Gastroesophageal sphincter (tissue), 3 donors: ENCODE data around the gene NR6A1.

Experiments
- CTCF ChIP-seq, 4 experiments: fragments of 200-600 bp in 2 of 4; fragments of 450-650 bp in 2 of 4; sonication (generic) in 1 of 4; IDR thresholded peaks; one replicate each; pipeline ENCODE4 v1.5.1; 2017 to 2019; ENCODE audit warnings: antibody characterized with exemption in 4 of 4, mild to moderate bottlenecking in 2 of 4, moderate library complexity in 2 of 4
- POLR2A ChIP-seq, 2 donors: fragments of 450-650 bp; IDR thresholded peaks; one replicate each; pipeline ENCODE4 v1.6.1; 2017; ENCODE audit warnings: antibody characterized with exemption in 2 of 2, mild to moderate bottlenecking in 2 of 2, moderate library complexity in 1 of 2

- TF ChIP-seq CTCF (IDR thresholded peaks at IDR 0.05), result no peak
- TF ChIP-seq POLR2A (IDR thresholded peaks at IDR 0.05), result no peak
Observed at GRCh38 chr9:124622882-124623281, 148.2 kb downstream of the NR6A1 start.
